AG09319 (cell line): ENCODE measurements around the gene ZNF14.
"Not testable (repeated sequence)": the region's sequence is repeated elsewhere in the genome, so short reads cannot be mapped to it uniquely, and the experiment has no call there.

Experiments used
- DNase-seq: peaks from one replicate; pipeline ENCODE4 v3.0.0-alpha.2; 2010; ENCODE audit warnings: low read depth; ENCODE audit errors: extremely low read depth
- TF ChIP-seq, protein P1 (sequence below): IDR thresholded peaks from 2 replicates; pipeline ENCODE4 v1.5.1; 2011; ENCODE audit warnings: low read depth, mild to moderate bottlenecking, inconsistent platforms, low read length, moderate library complexity

ZNF14 gene

DNA sequence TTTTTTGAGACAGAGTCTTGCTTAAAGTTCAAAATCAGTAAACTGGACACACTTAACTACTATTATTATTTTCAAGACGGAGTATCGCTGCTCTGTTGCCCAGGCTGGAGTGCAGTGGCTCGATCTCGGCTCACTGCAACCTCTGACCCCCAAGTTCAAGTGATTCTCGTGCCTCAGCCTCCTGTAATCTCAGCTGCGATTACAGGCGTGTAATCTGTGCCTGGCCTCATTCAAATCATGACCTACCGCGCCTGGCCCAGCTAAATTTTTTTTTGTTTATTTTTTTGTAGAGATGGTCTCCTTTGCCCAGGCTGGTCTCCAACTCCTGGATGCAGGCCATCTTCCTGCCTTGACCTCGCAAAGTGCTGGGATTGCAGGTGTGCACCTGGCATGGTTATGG, 41.2 kb downstream of the ZNF14 start:
- TF ChIP-seq, protein P1, sequence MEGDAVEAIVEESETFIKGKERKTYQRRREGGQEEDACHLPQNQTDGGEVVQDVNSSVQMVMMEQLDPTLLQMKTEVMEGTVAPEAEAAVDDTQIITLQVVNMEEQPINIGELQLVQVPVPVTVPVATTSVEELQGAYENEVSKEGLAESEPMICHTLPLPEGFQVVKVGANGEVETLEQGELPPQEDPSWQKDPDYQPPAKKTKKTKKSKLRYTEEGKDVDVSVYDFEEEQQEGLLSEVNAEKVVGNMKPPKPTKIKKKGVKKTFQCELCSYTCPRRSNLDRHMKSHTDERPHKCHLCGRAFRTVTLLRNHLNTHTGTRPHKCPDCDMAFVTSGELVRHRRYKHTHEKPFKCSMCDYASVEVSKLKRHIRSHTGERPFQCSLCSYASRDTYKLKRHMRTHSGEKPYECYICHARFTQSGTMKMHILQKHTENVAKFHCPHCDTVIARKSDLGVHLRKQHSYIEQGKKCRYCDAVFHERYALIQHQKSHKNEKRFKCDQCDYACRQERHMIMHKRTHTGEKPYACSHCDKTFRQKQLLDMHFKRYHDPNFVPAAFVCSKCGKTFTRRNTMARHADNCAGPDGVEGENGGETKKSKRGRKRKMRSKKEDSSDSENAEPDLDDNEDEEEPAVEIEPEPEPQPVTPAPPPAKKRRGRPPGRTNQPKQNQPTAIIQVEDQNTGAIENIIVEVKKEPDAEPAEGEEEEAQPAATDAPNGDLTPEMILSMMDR, result no peak
- DNase-seq, result no peak

DNA sequence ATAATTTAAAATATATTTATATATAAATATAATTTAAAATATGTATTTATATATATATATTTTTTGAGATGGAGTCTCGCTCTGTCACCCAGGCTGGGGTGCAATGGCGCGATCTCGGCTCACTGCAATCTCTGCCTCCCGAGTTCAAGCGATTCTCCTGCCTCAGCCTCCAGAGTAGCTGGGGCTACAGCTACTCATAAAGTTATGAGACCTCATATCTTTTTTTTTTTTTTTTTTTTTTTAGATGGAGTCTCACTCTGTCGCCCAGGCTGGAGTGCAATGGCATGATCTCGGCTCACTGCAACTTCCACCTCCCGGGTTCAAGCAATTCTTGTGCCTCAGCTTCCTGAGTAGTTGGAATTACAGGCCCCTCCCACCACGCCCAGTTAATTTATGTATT, 43.9 kb downstream of the ZNF14 start:
- not testable (repeated sequence) for DNase-seq

DNA sequence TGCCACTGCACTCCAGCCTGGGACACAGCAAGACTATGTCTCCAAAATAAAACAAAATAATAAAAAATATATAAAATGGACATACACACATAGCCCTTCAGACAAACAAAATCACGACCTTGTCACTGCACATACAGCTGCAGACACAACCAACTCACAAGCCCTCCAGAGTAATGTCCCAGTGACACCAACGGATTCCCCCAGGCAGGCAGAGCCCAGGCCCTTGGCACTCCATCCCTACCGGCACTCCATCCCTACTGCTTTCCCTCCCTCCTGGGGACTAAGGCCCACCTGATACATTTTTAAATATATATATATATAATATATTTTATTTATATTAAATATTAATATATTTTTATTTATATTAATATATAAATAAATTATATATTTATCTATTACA, 45.8 kb downstream of the ZNF14 start:
- TF ChIP-seq, protein P1, result no peak
- DNase-seq, result no peak

DNA sequence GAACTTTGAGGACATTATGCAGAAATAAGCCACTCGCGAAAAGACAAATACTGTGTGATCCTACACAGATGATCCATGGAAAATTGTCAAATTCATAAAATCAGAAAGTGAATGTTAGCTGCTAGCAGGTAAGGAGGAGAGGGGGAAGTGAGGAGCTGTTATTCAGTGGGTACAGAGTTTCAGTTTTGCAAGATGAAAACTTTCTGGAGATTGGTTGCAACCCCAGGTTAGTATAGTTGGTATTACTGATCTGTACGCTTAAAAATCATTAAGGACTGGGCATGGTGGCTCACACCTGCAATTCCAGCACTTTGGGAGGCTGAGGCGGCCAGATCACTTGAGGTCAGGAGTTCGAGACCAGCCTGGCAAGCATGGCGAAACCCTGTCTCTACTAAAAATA, 46.3 kb downstream of the ZNF14 start:
- DNase-seq, result no peak
- TF ChIP-seq, protein P1, result no peak

DNA sequence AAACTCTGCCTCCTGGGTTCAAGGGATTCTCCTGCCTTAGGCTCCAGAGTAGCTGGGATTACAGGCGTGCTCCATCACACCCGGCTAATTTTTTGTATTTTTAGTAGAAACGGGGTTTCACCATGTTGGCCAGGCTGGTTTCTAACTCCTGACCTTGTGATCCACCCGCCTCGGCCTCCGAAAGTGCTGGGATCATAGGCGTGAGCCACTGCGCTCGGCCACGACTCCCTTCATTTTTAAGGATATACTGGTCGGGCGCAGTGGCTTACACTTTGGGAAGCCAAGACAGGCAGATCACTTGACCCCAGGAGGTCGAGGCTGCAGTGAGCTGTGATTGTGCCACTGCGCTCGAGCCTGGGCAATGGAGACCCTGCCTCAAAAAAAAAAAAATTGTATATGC, 46.8 kb downstream of the ZNF14 start:
- not testable (repeated sequence) for DNase-seq

DNA sequence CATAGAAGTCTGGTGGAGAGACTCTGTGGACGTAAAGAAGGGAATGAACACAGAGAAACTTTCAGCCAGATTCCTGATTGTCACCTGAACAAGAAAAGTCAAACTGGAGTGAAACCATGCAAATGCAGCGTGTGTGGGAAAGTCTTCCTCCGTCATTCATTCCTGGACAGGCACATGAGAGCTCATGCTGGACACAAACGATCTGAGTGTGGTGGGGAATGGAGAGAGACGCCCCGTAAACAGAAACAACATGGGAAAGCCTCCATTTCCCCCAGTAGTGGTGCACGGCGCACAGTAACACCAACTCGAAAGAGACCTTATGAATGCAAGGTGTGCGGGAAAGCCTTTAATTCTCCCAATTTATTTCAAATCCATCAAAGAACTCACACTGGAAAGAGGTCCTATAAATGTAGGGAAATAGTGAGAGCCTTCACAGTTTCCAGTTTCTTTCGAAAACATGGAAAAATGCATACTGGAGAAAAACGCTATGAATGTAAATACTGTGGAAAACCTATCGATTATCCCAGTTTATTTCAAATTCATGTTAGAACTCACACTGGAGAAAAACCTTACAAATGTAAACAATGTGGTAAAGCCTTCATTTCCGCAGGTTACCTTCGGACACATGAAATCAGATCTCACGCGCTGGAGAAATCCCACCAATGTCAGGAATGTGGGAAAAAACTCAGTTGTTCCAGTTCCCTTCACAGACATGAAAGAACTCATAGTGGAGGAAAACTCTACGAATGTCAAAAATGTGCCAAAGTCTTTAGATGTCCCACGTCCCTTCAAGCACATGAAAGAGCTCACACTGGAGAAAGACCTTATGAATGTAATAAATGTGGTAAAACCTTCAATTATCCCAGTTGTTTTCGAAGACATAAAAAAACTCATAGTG, 53.5 kb downstream of the ZNF14 start:
- TF ChIP-seq, protein P1, result no peak
- no peak for DNase-seq

DNA sequence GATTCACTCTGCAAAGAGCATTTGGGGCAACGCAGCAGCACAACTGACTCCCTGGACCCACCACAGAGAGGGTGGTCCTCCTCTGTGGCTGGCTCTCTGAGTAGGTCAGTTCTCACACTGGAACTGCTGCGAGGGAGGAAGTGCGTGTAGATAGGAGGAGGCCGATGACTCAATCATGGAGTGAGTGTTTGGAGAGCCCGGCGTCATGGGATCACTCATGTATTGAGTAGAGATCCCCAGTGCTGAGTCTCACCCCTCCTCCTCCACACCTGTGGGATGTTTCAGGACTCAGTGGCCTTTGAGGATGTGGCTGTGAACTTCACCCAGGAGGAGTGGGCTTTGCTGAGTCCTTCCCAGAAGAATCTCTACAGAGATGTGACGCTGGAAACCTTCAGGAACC, 55.3 kb downstream of the ZNF14 start:
- no peak for DNase-seq
- TF ChIP-seq, protein P1, result no peak

DNA sequence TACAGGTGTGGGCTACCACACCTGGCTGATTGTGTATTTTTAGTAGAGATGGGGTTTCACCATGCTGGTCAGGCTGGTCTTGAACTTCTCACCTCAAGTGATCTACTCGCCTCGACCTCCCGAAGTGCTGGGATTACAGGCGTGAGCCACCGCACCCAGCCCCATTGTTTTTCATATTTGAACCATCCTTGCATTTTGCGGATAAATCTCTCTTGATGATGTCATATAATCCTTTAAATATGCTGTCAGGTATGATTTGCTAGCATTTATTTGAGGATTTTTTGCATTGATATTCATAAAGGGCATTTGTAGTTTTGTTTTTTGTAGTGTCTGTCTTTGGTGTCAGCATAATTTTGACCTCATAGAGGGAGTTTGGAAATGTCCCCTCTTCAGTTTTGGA, 58.6 kb downstream of the ZNF14 start:
- TF ChIP-seq, protein P1, result no peak
- DNase-seq, result no peak
